MM.1S (cell line): ENCODE measurements around the gene IZUMO1.

Experiments used
- CTCF ChIP-seq: fragments of 300-600 bp; sonication (generic); IDR thresholded peaks from 2 replicates; pipeline ENCODE4 v1.5.1; 2016; ENCODE audit warnings: antibody characterized with exemption, low read length, mixed read lengths
- EZH2 ChIP-seq: fragments of 300-600 bp; sonication (generic); optimal IDR thresholded peaks from 2 replicates; pipeline ENCODE3; 2017; ENCODE audit warnings: low read depth, mild to moderate bottlenecking, antibody characterized with exemption, low read length, mixed read lengths

GRCh38 chr19:48738557-48739403, 7.9 kb downstream of the IZUMO1 start:
- TF ChIP-seq CTCF: no peak
- no peak for TF ChIP-seq EZH2
